GM19463 (cell line): ENCODE data around the gene SIX3.

Experiments
- ATAC-seq: cut with Tn5 transposase; IDR thresholded peaks from one replicate; pipeline ENCODE4 v1.9.1; 2021; ENCODE audit warnings: mild to moderate bottlenecking, moderate library complexity; ENCODE audit not compliant: unreplicated experiment

SIX3 gene

DNA sequence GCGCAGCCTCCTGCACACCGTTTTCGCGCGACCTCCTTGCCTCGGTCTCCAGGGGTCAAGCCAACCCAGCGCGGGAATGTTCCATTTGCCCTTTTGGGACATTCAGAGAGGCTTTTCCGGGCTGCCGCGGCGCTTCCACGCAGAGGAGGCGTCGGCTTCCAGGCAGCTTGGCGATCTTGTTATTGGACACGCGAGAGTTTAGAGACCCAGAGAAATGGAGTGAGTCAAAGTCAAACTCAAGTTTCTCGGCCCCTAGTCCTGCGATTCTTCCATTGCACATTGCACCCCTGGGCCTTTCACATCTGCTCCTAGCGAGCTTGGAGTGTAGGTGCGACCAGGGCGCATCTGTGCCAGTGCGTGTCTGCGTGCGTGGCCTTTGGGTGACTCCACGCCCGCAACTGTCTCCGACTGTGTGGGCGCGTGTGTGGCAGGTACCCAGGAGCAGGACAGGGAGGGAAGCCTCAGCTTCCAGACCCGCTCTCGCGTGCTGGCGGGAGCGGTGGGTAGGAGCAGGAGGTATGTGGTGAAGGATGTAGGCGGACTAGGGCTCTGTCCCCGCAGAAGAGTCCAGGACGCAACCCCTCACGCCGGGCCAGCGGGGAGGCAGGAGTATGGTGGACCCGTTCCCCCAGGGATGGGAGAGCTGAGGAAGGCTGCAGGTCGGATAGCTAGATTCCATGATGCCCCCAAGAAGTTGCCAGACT, 13.5 kb downstream of the SIX3 start:
- peak; percentile 5 for ATAC-seq

DNA sequence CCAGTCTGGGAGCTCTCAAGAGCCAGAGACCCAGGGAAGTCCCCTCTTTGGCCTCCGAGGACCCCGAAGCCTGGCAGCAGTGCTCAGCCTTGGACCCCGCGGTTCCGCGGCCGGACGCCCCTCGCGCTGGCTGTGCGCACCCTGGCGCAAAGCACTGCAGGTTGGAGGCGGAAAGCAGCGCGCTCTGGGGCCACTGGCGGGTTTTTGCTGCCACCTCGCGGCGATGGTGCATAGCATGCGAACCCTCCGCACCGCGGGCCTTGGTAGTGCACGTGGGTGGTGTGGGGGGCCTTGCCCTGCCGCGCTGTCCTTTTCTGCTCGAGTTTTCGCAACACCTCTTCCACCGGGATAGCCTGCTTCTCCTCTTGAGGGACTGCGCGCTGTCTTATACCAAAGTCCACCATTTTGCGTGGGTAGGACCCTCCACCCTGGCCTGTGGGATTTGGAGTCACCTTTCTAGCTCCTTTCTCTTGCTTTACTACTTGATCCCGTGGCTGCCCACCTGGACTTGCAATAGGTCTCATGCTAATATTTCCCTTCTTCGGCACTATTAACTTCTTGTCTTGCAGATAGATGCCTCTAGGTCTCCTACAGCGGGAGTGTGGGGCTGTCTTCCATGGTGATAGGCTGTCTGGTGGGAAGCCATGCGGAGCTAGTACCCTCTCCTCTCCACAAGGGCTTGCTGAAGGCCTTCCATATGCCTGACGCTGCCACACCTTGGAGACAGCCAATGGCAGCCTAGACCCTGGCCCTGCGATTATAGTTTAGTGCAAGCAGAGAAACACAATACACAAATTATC, 14.3 kb downstream of the SIX3 start:
- ATAC-seq = peak; percentile 71

GRCh38 chr2:44956843-44957242, 15.3 kb downstream of the SIX3 start:
- ATAC-seq = no peak

DNA sequence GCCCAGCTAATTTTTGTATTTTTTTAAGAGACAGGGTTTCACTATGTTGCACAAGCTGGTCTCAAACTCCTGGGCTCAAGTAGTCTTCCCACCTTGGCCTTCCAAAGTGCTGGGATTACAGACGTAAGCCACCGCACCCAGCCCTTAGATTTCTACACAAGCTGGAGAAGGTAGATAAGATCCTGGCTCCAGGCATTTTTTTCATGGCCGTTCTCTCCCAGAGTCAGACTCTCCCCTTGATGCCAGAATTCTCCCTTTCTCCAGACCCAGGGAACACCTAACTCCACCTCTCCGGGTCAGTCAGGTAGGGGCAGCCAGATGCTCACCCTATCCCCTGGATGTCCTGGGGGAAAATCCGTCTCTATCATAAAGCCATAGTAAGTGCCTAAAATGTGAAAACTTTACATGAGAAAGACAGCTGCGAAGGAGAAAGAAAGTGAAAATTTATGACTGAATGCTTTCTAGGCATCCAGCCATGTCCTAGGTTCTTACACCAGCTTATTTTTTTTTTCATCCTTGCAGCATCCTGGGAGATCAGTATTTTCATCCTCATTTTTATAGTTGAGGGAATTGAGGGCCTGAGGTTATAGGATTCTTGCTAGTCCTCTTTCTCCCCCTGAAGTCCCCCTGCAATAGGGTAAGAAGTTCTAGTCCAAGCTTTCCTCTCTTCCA, 16.3 kb downstream of the SIX3 start:
- no peak for ATAC-seq

DNA sequence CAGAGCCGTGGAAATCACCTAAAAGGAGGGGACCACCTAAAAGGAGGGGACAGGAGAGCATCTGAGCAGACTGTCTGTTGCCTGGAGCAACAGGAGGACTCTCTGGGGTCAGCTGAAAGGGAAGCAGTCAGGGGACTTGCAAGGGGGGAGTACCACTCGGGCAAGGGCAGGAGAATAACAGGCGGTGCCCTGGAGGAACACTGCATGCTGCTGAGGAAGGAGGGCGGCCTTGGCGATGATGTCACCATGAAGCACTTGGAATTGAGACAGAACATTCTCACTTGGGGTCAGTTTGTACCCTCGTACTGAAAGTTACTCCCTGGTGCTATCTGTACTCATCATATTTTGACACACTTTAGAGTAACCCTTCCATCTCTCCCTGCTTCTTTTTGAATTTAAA, 18.4 kb downstream of the SIX3 start:
- ATAC-seq = no peak

DNA sequence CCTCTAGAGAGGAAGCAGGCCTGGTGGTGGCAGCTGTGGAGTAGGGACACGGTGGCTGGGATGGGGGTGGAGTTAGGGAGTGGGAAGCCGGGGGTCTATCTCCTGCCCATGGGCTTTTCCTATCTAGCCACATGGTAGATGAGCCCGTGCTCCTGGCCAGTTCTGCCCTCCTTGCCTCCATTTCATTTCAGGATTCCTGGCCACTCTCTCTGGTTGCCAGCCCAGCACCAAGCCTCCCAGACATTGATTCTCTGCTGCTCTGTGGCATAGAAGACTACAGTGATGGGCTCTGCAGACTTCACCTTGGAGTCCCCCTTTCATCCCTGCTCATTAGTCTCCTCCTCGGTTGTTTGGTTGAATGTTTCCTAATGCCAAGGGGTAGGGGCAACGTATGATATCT, 19.4 kb downstream of the SIX3 start:
- ATAC-seq = no peak

DNA sequence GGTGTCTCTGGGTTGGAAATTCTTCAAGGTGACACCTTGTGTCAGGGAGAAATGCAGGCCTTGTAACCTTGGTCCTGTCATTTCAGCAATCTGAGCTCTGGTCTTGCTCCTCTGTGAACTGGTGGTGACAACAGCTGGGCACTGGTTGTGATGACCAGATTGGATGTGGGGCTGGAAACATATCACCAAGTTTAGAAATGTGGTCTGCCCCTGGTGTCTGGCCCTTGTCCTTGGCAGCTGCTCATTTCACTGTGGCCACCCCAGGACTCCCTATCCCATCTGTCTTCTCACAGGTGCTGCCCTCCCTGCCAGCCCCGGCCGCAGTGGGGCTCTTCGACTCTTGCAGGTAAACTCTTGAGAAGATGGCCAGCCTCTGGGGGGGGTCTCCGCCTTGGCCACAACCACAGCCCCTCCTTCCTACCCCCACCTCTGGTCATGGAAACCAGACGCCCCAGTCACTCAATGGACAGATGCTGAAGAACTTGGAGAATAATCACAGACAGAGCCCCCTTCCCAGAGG, 20.7 kb downstream of the SIX3 start:
- no peak for ATAC-seq

- ATAC-seq = no peak
Observed at GRCh38 chr2:44964752-44965236, 23.3 kb downstream of the SIX3 start.

GRCh38 chr2:44965684-44966083, 24.2 kb downstream of the SIX3 start:
- no peak for ATAC-seq

- no peak for ATAC-seq
Observed at GRCh38 chr2:44967056-44967455, 25.6 kb downstream of the SIX3 start.

DNA sequence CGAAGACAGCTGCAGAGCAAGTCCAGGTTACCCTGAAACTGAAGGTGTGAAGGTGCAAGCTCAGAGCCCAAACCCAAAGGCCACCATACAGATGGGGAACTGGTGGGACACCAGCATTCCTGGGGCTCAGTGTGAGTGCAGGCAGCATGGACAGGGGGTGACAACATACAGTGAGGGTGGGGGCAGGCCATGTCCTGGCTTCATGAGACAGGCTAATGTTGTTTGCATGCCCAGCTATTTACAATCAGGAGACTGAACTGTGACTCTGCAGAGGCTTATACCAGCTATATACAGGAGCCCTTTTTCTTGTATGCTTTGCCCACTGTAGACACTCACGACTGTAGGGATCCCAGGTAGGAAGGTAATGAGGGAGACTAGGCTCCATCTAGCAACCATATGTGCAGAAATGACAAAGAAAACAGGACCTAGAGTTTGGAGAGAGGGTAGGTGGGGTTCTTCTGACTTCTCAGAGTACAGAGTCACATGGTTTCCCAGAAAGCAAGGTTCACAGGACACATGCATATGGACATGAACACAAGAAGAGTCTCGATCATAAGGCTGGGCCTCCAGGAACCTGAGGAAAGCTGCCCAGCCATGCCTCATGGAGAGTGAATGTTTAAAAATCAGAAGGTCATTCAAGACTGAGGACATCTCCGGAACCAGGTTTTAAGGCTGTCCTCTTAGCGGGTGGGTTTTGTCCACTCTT, 26.4 kb downstream of the SIX3 start:
- ATAC-seq = no peak

GRCh38 chr2:44969936-44970335, 28.4 kb downstream of the SIX3 start:
- ATAC-seq = no peak

GRCh38 chr2:44970846-44971450, 29.4 kb downstream of the SIX3 start:
- no peak for ATAC-seq

GRCh38 chr2:44972771-44973535, 31.5 kb downstream of the SIX3 start:
- ATAC-seq = no peak

DNA sequence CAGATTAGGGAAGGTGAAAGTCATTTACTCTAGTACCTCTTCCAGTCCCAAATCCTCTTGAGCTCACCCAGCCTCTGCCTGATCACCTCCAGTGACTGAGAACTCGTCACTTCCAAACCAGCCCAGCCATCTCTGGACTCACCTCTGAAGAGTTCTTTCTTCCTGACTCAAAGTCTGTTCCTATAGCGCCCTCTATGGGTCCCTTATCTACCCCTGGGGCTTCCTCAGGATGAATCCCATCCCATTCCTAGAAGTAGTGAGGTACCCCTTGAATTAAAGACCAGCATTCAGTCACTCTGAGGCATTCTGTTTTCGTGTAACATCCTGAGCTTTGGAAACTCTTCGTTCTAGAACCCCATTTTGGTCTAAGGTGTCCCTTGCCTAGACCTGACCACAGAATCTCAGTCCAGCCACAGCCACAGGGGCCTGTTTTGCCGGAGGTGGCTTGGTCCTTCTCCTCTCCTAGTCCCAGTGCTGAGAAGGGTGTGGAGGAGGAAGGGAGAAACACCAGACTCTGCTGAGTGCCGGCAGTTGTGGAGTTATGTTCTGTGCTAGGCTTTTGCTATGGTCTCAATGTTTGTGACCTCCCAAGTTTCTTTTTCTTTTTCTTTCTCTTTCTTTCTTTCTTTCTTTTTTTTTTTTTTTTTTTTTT, 32.7 kb downstream of the SIX3 start:
- ATAC-seq = no peak

GRCh38 chr2:44975571-44976450, 34.3 kb downstream of the SIX3 start:
- ATAC-seq = no peak

GRCh38 chr2:44979581-44979980, 38.1 kb downstream of the SIX3 start:
- no peak for ATAC-seq
